OCI-LY1 (cell line): ENCODE measurements around the gene EPS8L2.
"Not testable (repeated sequence)": the region's sequence is repeated elsewhere in the genome, so short reads cannot be mapped to it uniquely, and the experiment has no call there.

ENCODE experiments used
- CTCF ChIP-seq: fragments of 200-600 bp; sonication (generic), shearing (Covaris generic); IDR thresholded peaks from 2 replicates; pipeline ENCODE4 v1.5.1; 2017; ENCODE audit warnings: mild to moderate bottlenecking, antibody characterized with exemption, low read length, moderate library complexity, mixed read lengths
- EZH2 ChIP-seq: fragments of 200-600 bp; sonication (generic), shearing (Covaris generic); IDR thresholded peaks from 2 replicates; pipeline ENCODE4 v1.8.0; 2017; ENCODE audit warnings: borderline replicate concordance, mixed run types, mild to moderate bottlenecking, antibody characterized with exemption, low read length, moderate library complexity, mixed read lengths

- not testable (repeated sequence) for TF ChIP-seq CTCF, EZH2
Measured at GRCh38 chr11:690244-690643, 15.8 kb upstream of the EPS8L2 start.
